Breast epithelium (tissue), 4 donors: Measurements from ENCODE around the gene KAT7. TPM values are rescaled to one million over a fixed set of nuclear protein-coding genes. Genes with fewer than 3 reads are reported as not detected.

Experiments
- DNase-seq, 2 donors: peaks; one replicate each; pipeline ENCODE4 v3.0.0-alpha.2; 2019; ENCODE audit warnings: low spot score in 2 of 2
- H3K27ac ChIP-seq, 2 donors: fragments of 200-600 bp; sonication (generic) in 1 of 2; one replicate each; pipeline ENCODE4 v1.5.1; 2016 to 2019; ENCODE audit warnings: mild to moderate bottlenecking in 1 of 2
- H3K27me3 ChIP-seq, 2 donors: fragments of 200-600 bp; sonication (generic) in 1 of 2; one replicate each; pipeline versions ENCODE4 v1.5.1 to v1.6.0; 2017 to 2019; ENCODE audit warnings: control low read depth in 1 of 2, mild to moderate bottlenecking in 1 of 2
- H3K36me3 ChIP-seq: fragments of 200-600 bp; one replicate; pipeline ENCODE4 v1.5.1; 2019
- H3K4me1 ChIP-seq, 2 donors: fragments of 200-600 bp; sonication (generic); one replicate each; pipeline ENCODE4 v1.5.1; 2016 to 2019; ENCODE audit warnings: control low read depth in 1 of 2
- H3K4me3 ChIP-seq, 3 donors: fragments of 200-600 bp; sonication (generic); 1 replicate in 2 of 3; 2 replicates in 1 of 3; pipeline ENCODE4 v1.5.1; 2016 to 2019; ENCODE audit warnings: mild to moderate bottlenecking in 3 of 3, moderate library complexity in 2 of 3
- H3K9me3 ChIP-seq, 2 donors: fragments of 200-600 bp; sonication (generic) in 1 of 2; one replicate each; pipeline ENCODE4 v1.5.1; 2016 to 2019; ENCODE audit warnings: control low read depth in 1 of 2
- POLR2A ChIP-seq: fragments of 450-650 bp; IDR thresholded peaks from one replicate; pipeline ENCODE4 v1.6.1; 2016; ENCODE audit warnings: antibody characterized with exemption, mild to moderate bottlenecking, moderate library complexity
- POLR2AphosphoS5 ChIP-seq, 3 donors: sonication (generic); formaldehyde crosslinking; IDR thresholded peaks; one replicate each; pipeline ENCODE4 v1.6.1; 2017; ENCODE audit warnings: antibody characterized with exemption in 3 of 3
- intact Hi-C: fragments of 100-400 bp; cut with DNase I; formaldehyde crosslinking; loops from one replicate; pipeline ENCODE4 v1.15.1; 2023; ENCODE audit warnings: low total_unique reads
- total RNA-seq, 3 donors: library from RNA; depleted of rRNA; stranded (reverse); fragments of >200 nt; gene quantifications; one replicate each; pipeline ENCODE4 v1.1.0, GENCODE V29; 2016
- TF ChIP-seq, protein P1 (sequence below), 3 donors: fragments of 450-650 bp; IDR thresholded peaks; one replicate each; pipeline ENCODE4 v1.5.1; 2016 to 2017; ENCODE audit warnings: antibody characterized with exemption in 3 of 3, mild to moderate bottlenecking in 3 of 3, moderate library complexity in 3 of 3

Gene KAT7
- total RNA-seq, 3 donors from 2014 or later, result 37.6 to 57.4 (median 47.2) TPM

DNA sequence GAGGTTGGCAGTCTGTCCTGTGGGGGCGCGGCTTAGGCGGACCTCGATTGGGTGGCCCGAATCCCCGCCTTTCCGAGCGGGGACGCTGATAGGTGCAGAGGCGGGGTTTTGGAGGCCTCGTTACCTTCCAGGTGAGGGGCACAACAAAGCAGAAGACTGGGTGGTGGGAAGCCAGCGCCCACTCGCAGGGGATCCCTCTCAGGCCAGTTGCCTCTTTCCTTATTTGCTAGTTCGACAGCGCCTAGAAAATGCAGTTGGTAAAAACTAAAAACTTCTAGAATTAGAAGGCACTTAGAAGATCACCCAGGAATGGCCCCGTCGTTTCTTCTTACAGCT, 730 bp downstream of the KAT7 start:
- Histone ChIP-seq H3K4me3 (peak overlapping the region; percentile 93 to 99 (median 99)), H3K27ac (peak overlapping the region; percentile 36 to 100), H3K4me1 (peaks cover 0 to 14% of the 10 kb centered on the region in 2 donors), H3K9me3 (no peaks in the 10 kb centered on the region), H3K27me3 (no peaks in the 10 kb centered on the region), H3K36me3 (no peaks in the 10 kb centered on the region)
- TF ChIP-seq POLR2A, result no peak
- no peak for TF ChIP-seq POLR2AphosphoS5 (IDR thresholded peaks at IDR 0.05)
- TF ChIP-seq, protein P1, sequence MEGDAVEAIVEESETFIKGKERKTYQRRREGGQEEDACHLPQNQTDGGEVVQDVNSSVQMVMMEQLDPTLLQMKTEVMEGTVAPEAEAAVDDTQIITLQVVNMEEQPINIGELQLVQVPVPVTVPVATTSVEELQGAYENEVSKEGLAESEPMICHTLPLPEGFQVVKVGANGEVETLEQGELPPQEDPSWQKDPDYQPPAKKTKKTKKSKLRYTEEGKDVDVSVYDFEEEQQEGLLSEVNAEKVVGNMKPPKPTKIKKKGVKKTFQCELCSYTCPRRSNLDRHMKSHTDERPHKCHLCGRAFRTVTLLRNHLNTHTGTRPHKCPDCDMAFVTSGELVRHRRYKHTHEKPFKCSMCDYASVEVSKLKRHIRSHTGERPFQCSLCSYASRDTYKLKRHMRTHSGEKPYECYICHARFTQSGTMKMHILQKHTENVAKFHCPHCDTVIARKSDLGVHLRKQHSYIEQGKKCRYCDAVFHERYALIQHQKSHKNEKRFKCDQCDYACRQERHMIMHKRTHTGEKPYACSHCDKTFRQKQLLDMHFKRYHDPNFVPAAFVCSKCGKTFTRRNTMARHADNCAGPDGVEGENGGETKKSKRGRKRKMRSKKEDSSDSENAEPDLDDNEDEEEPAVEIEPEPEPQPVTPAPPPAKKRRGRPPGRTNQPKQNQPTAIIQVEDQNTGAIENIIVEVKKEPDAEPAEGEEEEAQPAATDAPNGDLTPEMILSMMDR (IDR thresholded peaks at IDR 0.05), result no peak
- DNase-seq, result no peak
- intact Hi-C loops, result no loop called here

DNA sequence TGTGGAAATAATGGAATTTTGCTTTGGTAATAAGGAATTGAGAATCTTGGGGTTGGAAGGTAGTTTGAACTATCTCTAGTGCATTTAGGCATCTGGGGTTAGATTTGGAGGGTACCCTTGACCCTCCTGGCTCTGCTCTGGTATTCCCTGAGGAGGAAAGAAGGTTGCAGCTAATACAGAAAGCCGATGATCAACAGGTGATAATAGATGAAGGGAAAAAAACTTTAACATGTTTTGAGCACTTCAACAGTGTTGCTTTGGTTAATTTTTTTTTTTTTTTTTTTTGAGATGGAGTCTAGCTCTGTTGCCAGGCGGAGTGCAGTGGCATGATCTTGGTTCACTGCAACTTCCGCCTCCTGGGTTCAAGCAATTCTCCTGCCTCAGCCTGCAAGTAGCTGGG, 4.8 kb downstream of the KAT7 start:
- Histone ChIP-seq H3K27me3 (no peaks in the 10 kb centered on the region), H3K4me3 (no peak overlapping the region), H3K4me1 (peaks cover 0 to 14% of the 10 kb centered on the region in 2 donors), H3K27ac (no peak overlapping the region), H3K9me3 (no peaks in the 10 kb centered on the region), H3K36me3 (peaks cover 11% of the 10 kb centered on the region)
- TF ChIP-seq, protein P1 (IDR thresholded peaks at IDR 0.05), result no peak
- no peak for TF ChIP-seq POLR2AphosphoS5 (IDR thresholded peaks at IDR 0.05)
- no peak for TF ChIP-seq POLR2A
- intact Hi-C loops, result no loop called here
- no peak for DNase-seq

DNA sequence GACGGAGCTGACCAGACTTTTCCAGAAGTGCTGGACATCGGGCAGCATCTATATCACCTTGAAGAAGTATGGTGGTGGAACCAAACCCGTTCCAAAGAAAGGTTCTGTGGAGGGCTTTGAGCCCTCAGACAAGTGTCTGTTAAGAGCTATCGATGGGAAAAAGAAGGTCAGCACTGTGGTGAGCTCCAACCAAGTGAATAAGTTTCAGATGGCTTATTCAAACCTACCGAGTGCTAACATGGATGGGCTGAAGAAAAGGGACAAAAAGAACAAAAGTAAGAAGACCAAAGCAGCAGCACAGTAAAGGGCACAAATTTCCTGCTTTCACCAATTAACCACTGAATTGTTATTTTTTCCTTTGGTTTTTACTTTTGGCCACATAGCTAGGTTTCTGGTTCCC, 6.9 kb downstream of the KAT7 start:
- intact Hi-C loops, result no loop called here
- H3K9me3 ChIP-seq, result no peaks in the 10 kb centered on the region
- no peak overlapping the region for H3K27ac ChIP-seq
- peaks cover 0 to 4% of the 10 kb centered on the region in 2 donors for H3K4me1 ChIP-seq
- TF ChIP-seq POLR2AphosphoS5 (IDR thresholded peaks at IDR 0.05) (no peak), POLR2A (no peak)
- TF ChIP-seq, protein P1 (IDR thresholded peaks at IDR 0.05), result no peak
- no peak overlapping the region for H3K4me3 ChIP-seq
- H3K36me3 ChIP-seq, result peaks cover 16% of the 10 kb centered on the region
- no peaks in the 10 kb centered on the region for H3K27me3 ChIP-seq
- DNase-seq, result no peak

DNA sequence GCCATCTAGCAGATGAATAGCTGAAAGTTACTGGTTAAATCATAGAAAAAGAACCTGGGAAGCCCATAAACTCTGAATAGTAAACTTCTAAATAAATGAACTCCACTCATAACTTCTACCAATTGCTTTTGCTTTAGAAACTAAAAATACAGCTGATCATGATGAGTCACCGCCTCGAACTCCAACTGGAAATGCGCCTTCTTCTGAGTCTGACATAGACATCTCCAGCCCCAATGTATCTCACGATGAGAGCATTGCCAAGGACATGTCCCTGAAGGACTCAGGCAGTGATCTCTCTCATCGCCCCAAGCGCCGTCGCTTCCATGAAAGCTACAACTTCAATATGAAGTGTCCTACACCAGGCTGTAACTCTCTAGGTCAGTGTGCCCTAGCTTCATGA, 9.7 kb downstream of the KAT7 start:
- Histone ChIP-seq H3K27me3 (no peaks in the 10 kb centered on the region), H3K4me1 (no peaks in the 10 kb centered on the region), H3K36me3 (peaks cover 16% of the 10 kb centered on the region), H3K9me3 (no peaks in the 10 kb centered on the region), H3K27ac (no peak overlapping the region), H3K4me3 (no peak overlapping the region)
- DNase-seq, result no peak
- intact Hi-C loops, result no loop called here
- TF ChIP-seq POLR2A, result no peak

DNA sequence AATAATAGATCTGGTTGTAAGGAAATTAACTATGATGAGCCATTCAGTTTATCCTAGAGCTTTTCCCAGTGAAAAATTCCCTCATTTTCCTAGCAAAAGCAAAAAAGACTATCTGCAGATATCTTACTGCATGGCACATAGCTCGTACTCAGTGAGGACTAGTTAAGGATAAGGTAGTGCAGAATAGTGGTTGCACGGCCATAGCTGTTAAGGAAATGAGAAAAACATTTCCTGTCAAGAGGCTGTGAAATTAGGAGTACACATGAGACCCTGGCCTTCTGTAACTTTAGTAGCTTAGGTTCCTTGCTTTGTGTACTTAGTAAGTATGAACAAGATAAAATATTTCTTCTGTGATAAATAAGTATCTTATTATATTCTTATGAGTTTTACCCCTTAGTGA, 10.3 kb downstream of the KAT7 start:
- peaks cover 16% of the 10 kb centered on the region for H3K36me3 ChIP-seq
- TF ChIP-seq, protein P1 (IDR thresholded peaks at IDR 0.05), result no peak
- TF ChIP-seq POLR2AphosphoS5 (IDR thresholded peaks at IDR 0.05), result no peak
- no peak for TF ChIP-seq POLR2A

DNA sequence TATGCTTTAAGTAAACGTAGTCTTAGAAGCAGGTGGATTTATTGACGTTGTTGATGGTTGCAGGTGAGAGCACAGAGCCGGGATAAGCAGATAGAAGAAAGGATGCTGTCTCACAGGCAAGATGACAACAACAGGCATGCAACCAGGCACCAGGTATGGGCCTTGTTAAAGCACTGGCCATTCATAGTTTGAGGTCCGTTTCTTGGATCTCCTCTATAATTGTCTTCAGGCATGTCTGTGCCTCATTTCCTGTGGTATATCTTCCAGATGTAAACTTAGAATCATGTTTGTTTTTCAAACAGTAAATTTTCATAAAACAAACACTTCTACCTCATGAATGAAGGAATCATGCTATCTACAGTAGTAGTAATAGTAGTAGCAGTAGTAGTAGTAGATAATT, 20.6 kb downstream of the KAT7 start:
- Histone ChIP-seq H3K36me3 (peaks cover 13% of the 10 kb centered on the region), H3K9me3 (no peaks in the 10 kb centered on the region), H3K4me3 (no peak overlapping the region), H3K4me1 (no peaks in the 10 kb centered on the region), H3K27me3 (no peaks in the 10 kb centered on the region), H3K27ac (no peak overlapping the region)
- DNase-seq, result no peak
- TF ChIP-seq, protein P1 (IDR thresholded peaks at IDR 0.05), result no peak
- TF ChIP-seq POLR2AphosphoS5 (IDR thresholded peaks at IDR 0.05) (no peak), POLR2A (no peak)
- intact Hi-C loops, result no loop called here

More for the DNA sequence above, 10.3 kb downstream of the KAT7 start:
- H3K4me3 ChIP-seq, result no peak overlapping the region
- intact Hi-C loops, result no loop called here
- H3K4me1 ChIP-seq, result no peaks in the 10 kb centered on the region
- DNase-seq, result no peak
- no peak overlapping the region for H3K27ac ChIP-seq
- no peaks in the 10 kb centered on the region for H3K9me3 ChIP-seq
- no peaks in the 10 kb centered on the region for H3K27me3 ChIP-seq
